Measurements from ENCODE around the gene DHRSX. TPM values are rescaled to one million over a fixed set of nuclear protein-coding genes. Genes with fewer than 3 reads are reported as not detected.

The DHRSX gene
- total RNA-seq, 4 donors from 2014 or later: 19.9 to 36.5 (median 24.2) TPM

DNA sequence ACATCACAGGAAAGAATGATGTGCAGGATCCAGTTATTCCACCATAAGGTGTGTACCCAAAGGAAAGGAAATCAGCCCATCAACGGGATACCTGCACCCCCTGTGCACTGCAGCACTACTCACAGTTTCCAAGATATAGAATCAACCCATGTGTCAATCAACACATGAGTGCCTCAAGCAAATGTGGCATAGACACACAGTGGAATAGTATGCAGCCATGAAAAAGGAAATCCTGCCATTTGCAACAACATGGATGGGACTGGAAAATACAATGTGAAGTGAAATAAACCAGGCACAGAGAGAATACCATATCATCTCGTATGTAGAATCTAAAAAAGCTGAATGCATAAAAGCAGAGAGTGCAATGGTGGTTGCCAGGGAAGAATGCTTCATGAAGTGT lies 53.3 kb downstream of the DHRSX start:
- intact Hi-C loops (cut with DNase I): no loop called here

DNA sequence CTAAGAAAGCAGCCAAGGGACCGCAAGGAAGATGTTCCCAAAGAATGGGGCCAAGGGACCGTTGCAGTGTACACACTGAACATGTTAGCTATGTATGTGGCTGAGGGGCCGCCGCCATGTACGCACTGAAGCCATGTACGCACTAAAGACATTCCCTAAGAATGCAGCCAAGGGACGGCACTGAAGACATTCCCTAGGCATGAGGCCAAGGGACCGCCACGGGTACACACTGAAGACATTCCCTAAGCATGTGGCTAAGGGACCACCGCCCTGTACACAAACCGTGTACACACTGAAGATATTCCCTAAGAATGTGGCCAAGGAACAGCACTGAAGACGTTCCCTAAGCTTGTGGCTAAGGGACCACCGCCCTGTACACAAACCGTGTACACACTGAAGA lies 54.0 kb downstream of the DHRSX start:
- Histone ChIP-seq H3K4me1 (no peaks in the 10 kb centered on the region), H3K36me3 (no peaks in the 10 kb centered on the region), H3K4me3 (replicated peaks in 1 of 3) (no peak overlapping the region), H3K9me3 (no peaks in the 10 kb centered on the region), H3K27ac (no peak overlapping the region), H3K27me3 (no peaks in the 10 kb centered on the region)
- TF ChIP-seq, protein P1, sequence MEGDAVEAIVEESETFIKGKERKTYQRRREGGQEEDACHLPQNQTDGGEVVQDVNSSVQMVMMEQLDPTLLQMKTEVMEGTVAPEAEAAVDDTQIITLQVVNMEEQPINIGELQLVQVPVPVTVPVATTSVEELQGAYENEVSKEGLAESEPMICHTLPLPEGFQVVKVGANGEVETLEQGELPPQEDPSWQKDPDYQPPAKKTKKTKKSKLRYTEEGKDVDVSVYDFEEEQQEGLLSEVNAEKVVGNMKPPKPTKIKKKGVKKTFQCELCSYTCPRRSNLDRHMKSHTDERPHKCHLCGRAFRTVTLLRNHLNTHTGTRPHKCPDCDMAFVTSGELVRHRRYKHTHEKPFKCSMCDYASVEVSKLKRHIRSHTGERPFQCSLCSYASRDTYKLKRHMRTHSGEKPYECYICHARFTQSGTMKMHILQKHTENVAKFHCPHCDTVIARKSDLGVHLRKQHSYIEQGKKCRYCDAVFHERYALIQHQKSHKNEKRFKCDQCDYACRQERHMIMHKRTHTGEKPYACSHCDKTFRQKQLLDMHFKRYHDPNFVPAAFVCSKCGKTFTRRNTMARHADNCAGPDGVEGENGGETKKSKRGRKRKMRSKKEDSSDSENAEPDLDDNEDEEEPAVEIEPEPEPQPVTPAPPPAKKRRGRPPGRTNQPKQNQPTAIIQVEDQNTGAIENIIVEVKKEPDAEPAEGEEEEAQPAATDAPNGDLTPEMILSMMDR (IDR thresholded peaks at IDR 0.05): no peak
- TF ChIP-seq POLR2A (IDR thresholded peaks at IDR 0.05): no peak
- 93 to 95% methylated on average over 13 to 14 of the region's 14 CpGs for WGBS, 2 donors
- intact Hi-C loops (cut with DNase I): no loop called here
- no peak for DNase-seq

More for the DNA sequence above, 53.3 kb downstream of the DHRSX start:
- 44 to 73% methylated on average over 2 of the region's 2 CpGs for WGBS, 2 donors
- Histone ChIP-seq H3K36me3 (no peaks in the 10 kb centered on the region), H3K4me1 (no peaks in the 10 kb centered on the region), H3K27me3 (no peaks in the 10 kb centered on the region), H3K4me3 (replicated peaks in 1 of 3) (no peak overlapping the region), H3K27ac (no peak overlapping the region), H3K9me3 (no peaks in the 10 kb centered on the region)
- TF ChIP-seq, protein P1 (IDR thresholded peaks at IDR 0.05): no peak
- no peak for TF ChIP-seq POLR2A (IDR thresholded peaks at IDR 0.05)
- no peak for DNase-seq

DNA sequence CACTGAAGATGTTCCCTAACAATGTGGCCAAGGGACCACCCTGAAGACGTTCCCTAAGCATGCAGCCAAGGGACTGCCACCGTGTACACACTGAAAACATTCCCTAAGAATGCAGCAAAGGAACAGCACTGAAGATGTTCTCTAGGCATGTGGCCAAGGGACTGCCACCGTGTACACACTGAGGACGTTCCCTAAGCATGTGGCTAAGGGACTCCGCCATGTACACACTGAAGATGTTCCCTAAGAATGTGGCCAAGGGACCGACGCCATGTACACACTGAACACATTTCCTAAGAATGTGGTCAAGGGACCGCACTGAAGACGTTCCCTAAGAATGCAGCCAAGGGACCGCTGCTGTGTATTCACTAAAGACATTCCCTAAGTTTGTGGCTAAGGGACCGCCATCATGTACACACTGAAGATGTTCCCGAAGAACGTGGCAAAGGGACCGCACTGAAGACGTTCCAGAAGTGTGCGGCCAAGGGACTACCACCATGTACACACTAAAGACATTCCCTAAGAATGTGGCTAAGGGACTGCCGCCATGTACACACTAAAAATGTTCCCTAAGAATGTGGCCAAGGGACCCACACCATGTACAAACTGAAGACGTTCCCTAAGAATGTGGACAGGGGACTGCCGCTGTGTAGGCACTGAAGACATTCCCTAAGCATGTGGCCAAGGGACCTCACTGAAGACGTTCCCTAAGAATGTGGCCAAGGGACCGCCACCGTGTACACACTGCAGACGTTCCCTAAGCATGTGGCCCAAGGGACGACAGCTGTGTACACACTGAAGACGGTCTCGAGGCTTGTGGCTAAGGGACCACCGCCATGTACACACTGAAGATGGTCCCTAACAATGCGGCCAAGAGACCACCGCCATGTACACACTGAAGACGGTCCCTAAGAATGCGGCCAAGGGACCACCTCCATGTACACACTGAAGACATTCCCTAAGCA lies 54.8 kb downstream of the DHRSX start:
- Histone ChIP-seq H3K4me1 (no peaks in the 10 kb centered on the region), H3K27me3 (no peaks in the 10 kb centered on the region), H3K27ac (no peak overlapping the region), H3K4me3 (replicated peaks in 1 of 3) (no peak overlapping the region), H3K36me3 (no peaks in the 10 kb centered on the region), H3K9me3 (no peaks in the 10 kb centered on the region)
- no peak for TF ChIP-seq POLR2A (IDR thresholded peaks at IDR 0.05)
- TF ChIP-seq, protein P1 (IDR thresholded peaks at IDR 0.05): no peak
- WGBS, 2 donors: 90 to 92% methylated on average over 31 of the region's 31 CpGs
- intact Hi-C loops (cut with DNase I): no loop called here
- DNase-seq: no peak

DNA sequence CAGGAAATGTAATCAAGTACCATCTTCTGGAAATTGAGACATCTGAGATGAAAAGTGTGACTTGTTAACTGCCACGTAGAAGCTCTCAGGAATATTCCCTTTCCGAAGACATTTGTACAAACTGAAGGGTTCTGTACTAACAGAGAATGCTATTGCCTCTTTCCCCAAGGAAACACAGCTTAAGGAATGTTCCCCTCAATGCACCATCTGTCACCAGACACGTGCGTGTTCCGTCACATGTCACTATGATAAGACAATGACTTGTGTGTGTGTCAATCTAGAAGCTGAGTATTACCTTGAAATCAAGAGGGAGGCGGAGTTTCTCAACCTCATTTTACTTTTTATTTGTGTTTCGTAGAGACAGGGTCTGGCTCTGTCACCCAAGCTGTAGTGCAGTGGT lies 58.1 kb downstream of the DHRSX start:
- TF ChIP-seq POLR2A (IDR thresholded peaks at IDR 0.05): no peak
- TF ChIP-seq, protein P1 (IDR thresholded peaks at IDR 0.05): no peak
- no peaks in the 10 kb centered on the region for H3K36me3 ChIP-seq

DNA sequence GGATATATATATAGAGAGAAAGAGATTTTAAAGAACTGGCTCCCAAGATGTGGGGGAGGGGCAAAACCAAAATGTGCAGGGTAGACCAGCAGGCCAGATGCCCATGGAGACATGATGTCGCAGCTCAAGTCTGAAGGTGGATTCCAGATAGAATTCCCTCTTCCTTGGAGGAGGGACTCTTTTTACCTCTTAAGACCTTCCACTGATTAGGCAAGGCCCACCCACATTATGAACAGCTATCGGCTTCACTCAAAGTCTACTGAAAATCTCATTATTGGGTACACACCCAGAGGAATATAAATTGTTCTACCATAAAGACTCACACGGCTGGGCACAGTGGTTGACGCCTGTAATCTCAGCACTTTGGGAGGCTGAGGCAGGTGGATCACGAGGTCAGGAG lies 59.3 kb downstream of the DHRSX start:
- no peaks in the 10 kb centered on the region for H3K4me1 ChIP-seq
- 86 to 97% methylated on average over 5 of the region's 5 CpGs for WGBS, 2 donors
- H3K27ac ChIP-seq: no peak overlapping the region
- no peak for DNase-seq
- intact Hi-C loops (cut with DNase I): no loop called here
- H3K4me3 ChIP-seq (replicated peaks in 1 of 3): no peak overlapping the region
- H3K36me3 ChIP-seq: no peaks in the 10 kb centered on the region
- no peaks in the 10 kb centered on the region for H3K9me3 ChIP-seq
- H3K27me3 ChIP-seq: no peaks in the 10 kb centered on the region
- TF ChIP-seq, protein P1 (IDR thresholded peaks at IDR 0.05): no peak
- TF ChIP-seq POLR2A (IDR thresholded peaks at IDR 0.05): no peak

More for the DNA sequence above, 58.1 kb downstream of the DHRSX start:
- intact Hi-C loops (cut with DNase I): no loop called here
- no peak overlapping the region for H3K27ac ChIP-seq
- no peaks in the 10 kb centered on the region for H3K4me1 ChIP-seq
- no peaks in the 10 kb centered on the region for H3K9me3 ChIP-seq
- no peaks in the 10 kb centered on the region for H3K27me3 ChIP-seq
- WGBS, 2 donors: 87 to 90% methylated on average over 7 of the region's 7 CpGs
- H3K4me3 ChIP-seq (replicated peaks in 1 of 3): no peak overlapping the region
- DNase-seq: no peak

Measured in thyroid gland (tissue), 4 donors.